CD4-positive, alpha-beta T cell treated with Interleukin-6 for 4 hours (primary cell): Measurements from ENCODE around the gene TEX26.

Source experiments
- DNase-seq: peaks from one replicate; pipeline ENCODE4 v3.0.0-alpha.2; 2020; ENCODE audit warnings: mixed read lengths

Gene TEX26

GRCh38 chr13:31016342-31017325 is 84.2 kb downstream of the TEX26 start:
- no peak for DNase-seq

- DNase-seq: no peak
These were observed 86.1 kb downstream of the TEX26 start for GRCh38 chr13:31018511-31018910.

- no peak for DNase-seq
These were observed 88.5 kb downstream of the TEX26 start for GRCh38 chr13:31020996-31021395.

- DNase-seq: no peak
These were observed 89.9 kb downstream of the TEX26 start for GRCh38 chr13:31022288-31022895.

GRCh38 chr13:31022928-31023530 is 90.6 kb downstream of the TEX26 start:
- DNase-seq: no peak
